Renal cortical epithelial cell (primary cell): ENCODE results near the gene STAMBP. TPM values are rescaled to one million over a fixed set of nuclear protein-coding genes. Genes with fewer than 3 reads are reported as not detected.
A peak's percentile ranks its signal among the peaks of the same experiment; 100 is the strongest.
"Not testable (repeated sequence)": the region's sequence is repeated elsewhere in the genome, so short reads cannot be mapped to it uniquely, and the experiment has no call there.

Experiments
- DNase-seq: peaks from one replicate; pipeline ENCODE4 v3.0.0-alpha.2; 2011; ENCODE audit warnings: low read depth
- total RNA-seq: library from RNA; depleted of rRNA; stranded (reverse); fragments of >200 nt; gene quantifications from 2 replicates; pipeline ENCODE4 v1.2.3, GENCODE V29; 2014

The STAMBP gene
- total RNA-seq, 1 donor from 2014 or later: 61.9 TPM

GRCh38 chr2:73887596-73888353, 59.0 kb downstream of the STAMBP start:
- not testable (repeated sequence) for DNase-seq

- no peak for DNase-seq
These were observed 59.6 kb downstream of the STAMBP start for GRCh38 chr2:73888388-73888787.

- DNase-seq: no peak
These were observed 60.4 kb downstream of the STAMBP start for GRCh38 chr2:73889206-73889605.

- DNase-seq: no peak
These were observed 61.7 kb downstream of the STAMBP start for GRCh38 chr2:73890301-73891092.

GRCh38 chr2:73891276-73891901, 62.6 kb downstream of the STAMBP start:
- no peak for DNase-seq

GRCh38 chr2:73892631-73893329, 64.0 kb downstream of the STAMBP start, which contains the start of gene ACTG2:
Gene ACTG2 (plus strand): TSS chr2:73893008. CDS start chr2:73901312, 8,304 bp downstream.
- DNase-seq: no peak

GRCh38 chr2:73893764-73894474, 65.2 kb downstream of the STAMBP start:
- no peak for DNase-seq

- DNase-seq: no peak
These were observed 65.7 kb downstream of the STAMBP start for GRCh38 chr2:73894475-73894850.

- no peak for DNase-seq
These were observed 66.1 kb downstream of the STAMBP start for GRCh38 chr2:73894877-73895276.

- no peak for DNase-seq
These were observed 66.7 kb downstream of the STAMBP start for GRCh38 chr2:73895473-73895872.

- DNase-seq: peak; percentile 92
These were observed 67.8 kb downstream of the STAMBP start for GRCh38 chr2:73896362-73897239.

- DNase-seq: no peak
These were observed 68.5 kb downstream of the STAMBP start for GRCh38 chr2:73897240-73897583.

- DNase-seq: no peak
These were observed 69.2 kb downstream of the STAMBP start for GRCh38 chr2:73897934-73898333.

GRCh38 chr2:73899801-73900336, 71.1 kb downstream of the STAMBP start:
- no peak for DNase-seq

- no peak for DNase-seq
These were observed 72.4 kb downstream of the STAMBP start for GRCh38 chr2:73901143-73901542.

GRCh38 chr2:73902284-73902683, 73.5 kb downstream of the STAMBP start:
- DNase-seq: no peak

GRCh38 chr2:73903313-73903712, 74.6 kb downstream of the STAMBP start:
- no peak for DNase-seq

- DNase-seq: not testable (repeated sequence)
These were observed 75.3 kb downstream of the STAMBP start for GRCh38 chr2:73903949-73904613.

GRCh38 chr2:73904952-73905351, 76.2 kb downstream of the STAMBP start:
- DNase-seq: no peak
